GM12878 (cell line): ENCODE measurements around the gene FANCD2. TPM values are rescaled to one million over a fixed set of nuclear protein-coding genes. Genes with fewer than 3 reads are reported as not detected.

ENCODE experiments used
- ATF7 ChIP-seq: fragments of 450-650 bp; IDR thresholded peaks from 2 replicates; pipeline ENCODE4 v1.6.1; 2016; ENCODE audit warnings: low read depth, mild to moderate bottlenecking
- BHLHE40 ChIP-seq, 2 experiments: fragments of 450-650 bp in 1 of 2; IDR thresholded peaks; 2 replicates each; pipeline ENCODE4 v1.6.1; 2011 to 2017; ENCODE audit warnings: low read depth in 2 of 2, borderline replicate concordance in 1 of 2, improper control_type of control experiment in 1 of 2, low read length in 1 of 2, mild to moderate bottlenecking in 1 of 2
- EGR1 ChIP-seq, 2 experiments: IDR thresholded peaks; 1 replicate in 1 of 2; 2 replicates in 1 of 2; pipeline ENCODE4 v1.6.1; 2011 to 2012; ENCODE audit warnings: low read depth in 2 of 2, low read length in 2 of 2, borderline replicate concordance in 1 of 2, mild to moderate bottlenecking in 1 of 2, moderate library complexity in 1 of 2
- FOXM1 ChIP-seq: IDR thresholded peaks from 2 replicates; pipeline ENCODE4 v1.6.1; 2012; ENCODE audit warnings: low read depth, mild to moderate bottlenecking, inconsistent platforms, low read length, moderate library complexity
- GATAD2B ChIP-seq: fragments of 450-650 bp; conservative IDR thresholded peaks from 2 replicates; pipeline ENCODE4 v1.6.1; 2017; ENCODE audit warnings: low read depth, mild to moderate bottlenecking, moderate library complexity
- MTA3 ChIP-seq: IDR thresholded peaks from 2 replicates; pipeline ENCODE4 v1.6.1; 2012; ENCODE audit warnings: low read length, inconsistent platforms, borderline replicate concordance
- NFYA ChIP-seq: IDR thresholded peaks from 2 replicates; pipeline ENCODE4 v1.6.1; 2011; ENCODE audit warnings: low read depth, mild to moderate bottlenecking, low read length, improper control_type of control experiment, borderline replicate concordance
- NKRF ChIP-seq: fragments of 450-650 bp; conservative IDR thresholded peaks from 2 replicates; pipeline ENCODE4 v1.6.1; 2017; ENCODE audit warnings: mild to moderate bottlenecking, moderate library complexity
- NRF1 ChIP-seq: conservative IDR thresholded peaks from 2 replicates; pipeline ENCODE4 v1.6.1; 2011; ENCODE audit warnings: mild to moderate bottlenecking, low read depth, low read length, improper control_type of control experiment
- PAX8 ChIP-seq: fragments of 450-650 bp; IDR thresholded peaks from 2 replicates; pipeline ENCODE4 v1.6.1; 2017; ENCODE audit warnings: mild to moderate bottlenecking, moderate library complexity
- PBX3 ChIP-seq: IDR thresholded peaks from 2 replicates; pipeline ENCODE4 v1.6.1; 2011; ENCODE audit warnings: mild to moderate bottlenecking, low read depth, low read length, moderate library complexity; ENCODE audit not compliant: insufficient replicate concordance
- POLR2AphosphoS2 ChIP-seq: IDR thresholded peaks from 2 replicates; pipeline ENCODE4 v1.6.1; 2011; ENCODE audit warnings: low read depth, mild to moderate bottlenecking, low read length, improper control_type of control experiment, moderate library complexity
- RAD51 ChIP-seq: fragments of 450-650 bp; IDR thresholded peaks from 2 replicates; pipeline ENCODE4 v1.6.1; 2016; ENCODE audit warnings: moderate library complexity, mild to moderate bottlenecking, inconsistent platforms
- TAF1 ChIP-seq: IDR thresholded peaks from 2 replicates; pipeline ENCODE4 v1.6.1; 2011; ENCODE audit warnings: mild to moderate bottlenecking, low read depth, low read length, borderline replicate concordance
- YY1 ChIP-seq: IDR thresholded peaks from 2 replicates; pipeline ENCODE4 v1.6.1; 2011; ENCODE audit warnings: low read depth, mild to moderate bottlenecking, low read length
- ZBTB11 ChIP-seq: fragments of 450-650 bp; formaldehyde crosslinking; IDR thresholded peaks from 2 replicates; pipeline ENCODE4 v1.5.0; 2022; ENCODE audit warnings: mild to moderate bottlenecking, missing genetic modification characterization
- ZBTB4 ChIP-seq: fragments of 450-650 bp; formaldehyde crosslinking; IDR thresholded peaks from 2 replicates; pipeline ENCODE4 v1.4.0; 2022; ENCODE audit warnings: mild to moderate bottlenecking, moderate library complexity
- ZNF207 ChIP-seq: fragments of 450-650 bp; IDR thresholded peaks from 2 replicates; pipeline ENCODE4 v1.6.1; 2014; ENCODE audit warnings: antibody characterized with exemption, mild to moderate bottlenecking, borderline replicate concordance
- ZNF622 ChIP-seq: fragments of 450-650 bp; IDR thresholded peaks from 2 replicates; pipeline ENCODE4 v1.6.1; 2017; ENCODE audit warnings: mild to moderate bottlenecking, inconsistent platforms
- polyA plus RNA-seq, 11 experiments: library from polyadenylated mRNA; depleted of rRNA in 4 of 11; unstranded in 6 of 11; stranded (reverse) in 5 of 11; fragments of >200 nt; fragmentation: Nextera tagmentation in 4 of 11; fragmentation: Illumina TruSeq in 1 of 11; extraction: Ambion mirVana in 4 of 11; extraction: Trizol in 1 of 11; gene quantifications; 1 replicate in 1 of 11; 2 replicates in 10 of 11; pipeline versions ENCODE4 v1.2.1 to v1.2.3, GENCODE V29; 2011 to 2016; ENCODE audit warnings: inconsistent platforms in 2 of 11, missing spikeins in 2 of 11, low read depth in 1 of 11
- total RNA-seq, 4 experiments: library from RNA; depleted of rRNA in 3 of 4; stranded (reverse); fragments of >200 nt in 3 of 4; fragmentation: Illumina TruSeq in 1 of 4; extraction: Trizol in 1 of 4; gene quantifications; 2 replicates each; pipeline versions ENCODE4 v1.2.1 to v1.2.3, GENCODE V29; 2013 to 2021

Gene FANCD2
- total and polyA plus RNA-seq, 10 of the 15 experiments (the other 5 are each of a cell fraction or from before 2014, with no cell fraction given): 37.9 to 72.8 (median 56.2) TPM

GRCh38 chr3:10115326-10116137 is 89.3 kb downstream of the FANCD2 start, which contains the start of gene BRK1 (continued):
- TF ChIP-seq ZBTB11 (CRISPR knock-in tag): no peak
- no peak for TF ChIP-seq PBX3
- TF ChIP-seq EGR1 (IDR thresholded peaks at IDR 0.05; ENCODE audit: borderline replicate concordance in 1 of 2, low read depth in 2 of 2, low read length in 2 of 2): peak; percentile 28 to 92
- TF ChIP-seq POLR2AphosphoS2: 0 out of 2 replicates have a peak, but pooled peaks have one; percentile 69
- TF ChIP-seq TAF1: peak; percentile 67
- TF ChIP-seq NKRF: peak; percentile 50; the same call in 1 of the 2 replicates
- TF ChIP-seq FOXM1: no peak
- no peak for TF ChIP-seq RAD51
- peak; percentile 95 for TF ChIP-seq YY1
- TF ChIP-seq BHLHE40 (IDR thresholded peaks at IDR 0.05; ENCODE audit: borderline replicate concordance in 1 of 2, low read depth in 2 of 2, low read length in 1 of 2): peak; percentile 37 to 66; a peak in 2 of 4 replicates
- TF ChIP-seq ATF7: peak; percentile 46
- TF ChIP-seq NFYA: no peak
- TF ChIP-seq MTA3: peak; percentile 26; the same call in 1 of the 2 replicates
- no peak for TF ChIP-seq ZBTB4
- TF ChIP-seq ZNF207: peak; percentile 68; the same call in 1 of the 2 replicates
- 0 out of 2 replicates have a peak, but pooled peaks have one; percentile 24 for TF ChIP-seq GATAD2B
- no peak for TF ChIP-seq ZNF622
- TF ChIP-seq PAX8: no peak
- peak; percentile 88 for TF ChIP-seq NRF1
